ENCODE results near the gene BTNL9.
"Not testable (repeated sequence)": the region's sequence is repeated elsewhere in the genome, so short reads cannot be mapped to it uniquely, and the experiment has no call there.

Gene BTNL9

GRCh38 chr5:181042722-181043121 lies 2.7 kb downstream of the BTNL9 start:
- no peak for DNase-seq (ENCODE audit: low read depth in 2 of 2)

GRCh38 chr5:181043285-181044092 lies 3.4 kb downstream of the BTNL9 start:
- DNase-seq (ENCODE audit: low read depth in 2 of 2): no peak

- no peak for DNase-seq (ENCODE audit: low read depth in 2 of 2)
These were observed 4.1 kb downstream of the BTNL9 start for GRCh38 chr5:181044093-181044599.

- DNase-seq (ENCODE audit: low read depth in 2 of 2): no peak
These were observed 4.7 kb downstream of the BTNL9 start for GRCh38 chr5:181044662-181045305.

- no peak for DNase-seq (ENCODE audit: low read depth in 2 of 2)
These were observed 5.2 kb downstream of the BTNL9 start for GRCh38 chr5:181045316-181045715.

GRCh38 chr5:181045857-181046256 lies 5.8 kb downstream of the BTNL9 start:
- DNase-seq (ENCODE audit: low read depth in 2 of 2): not testable (repeated sequence)

GRCh38 chr5:181047288-181047687 lies 7.2 kb downstream of the BTNL9 start:
- DNase-seq (ENCODE audit: low read depth in 2 of 2): no peak

- no peak for DNase-seq (ENCODE audit: low read depth in 2 of 2)
These were observed 7.9 kb downstream of the BTNL9 start for GRCh38 chr5:181047921-181048320.

GRCh38 chr5:181050016-181050415 lies 9.9 kb downstream of the BTNL9 start:
- no peak for DNase-seq (ENCODE audit: low read depth in 2 of 2)

GRCh38 chr5:181051841-181052671 lies 12.0 kb downstream of the BTNL9 start:
- DNase-seq (ENCODE audit: low read depth in 2 of 2): no peak

GRCh38 chr5:181052672-181053487 lies 12.8 kb downstream of the BTNL9 start:
- no peak for DNase-seq (ENCODE audit: low read depth in 2 of 2)

- no peak for DNase-seq (ENCODE audit: low read depth in 2 of 2)
These were observed 13.5 kb downstream of the BTNL9 start for GRCh38 chr5:181053488-181054121.

- DNase-seq (ENCODE audit: low read depth in 2 of 2): no peak
These were observed 14.1 kb downstream of the BTNL9 start for GRCh38 chr5:181054138-181054537.

GRCh38 chr5:181054871-181055459 lies 14.9 kb downstream of the BTNL9 start:
- no peak for DNase-seq (ENCODE audit: low read depth in 2 of 2)

GRCh38 chr5:181056431-181056830 lies 16.4 kb downstream of the BTNL9 start:
- DNase-seq (ENCODE audit: low read depth in 2 of 2): no peak

- no peak for DNase-seq (ENCODE audit: low read depth in 2 of 2)
These were observed 18.3 kb downstream of the BTNL9 start for GRCh38 chr5:181058321-181058720.

- no peak for DNase-seq (ENCODE audit: low read depth in 2 of 2)
These were observed 18.8 kb downstream of the BTNL9 start for GRCh38 chr5:181058786-181059296.

GRCh38 chr5:181059297-181060230 lies 19.5 kb downstream of the BTNL9 start:
- DNase-seq (ENCODE audit: low read depth in 2 of 2): no peak

GRCh38 chr5:181060231-181060590 lies 20.1 kb downstream of the BTNL9 start:
- no peak for DNase-seq (ENCODE audit: low read depth in 2 of 2)
